Measurements from ENCODE around the gene NCAPD3. TPM values are rescaled to one million over a fixed set of nuclear protein-coding genes. Genes with fewer than 3 reads are reported as not detected.

Gene NCAPD3
- total and polyA plus RNA-seq, 2 donors from 2014 or later, result 3.7 to 21.3 TPM

DNA sequence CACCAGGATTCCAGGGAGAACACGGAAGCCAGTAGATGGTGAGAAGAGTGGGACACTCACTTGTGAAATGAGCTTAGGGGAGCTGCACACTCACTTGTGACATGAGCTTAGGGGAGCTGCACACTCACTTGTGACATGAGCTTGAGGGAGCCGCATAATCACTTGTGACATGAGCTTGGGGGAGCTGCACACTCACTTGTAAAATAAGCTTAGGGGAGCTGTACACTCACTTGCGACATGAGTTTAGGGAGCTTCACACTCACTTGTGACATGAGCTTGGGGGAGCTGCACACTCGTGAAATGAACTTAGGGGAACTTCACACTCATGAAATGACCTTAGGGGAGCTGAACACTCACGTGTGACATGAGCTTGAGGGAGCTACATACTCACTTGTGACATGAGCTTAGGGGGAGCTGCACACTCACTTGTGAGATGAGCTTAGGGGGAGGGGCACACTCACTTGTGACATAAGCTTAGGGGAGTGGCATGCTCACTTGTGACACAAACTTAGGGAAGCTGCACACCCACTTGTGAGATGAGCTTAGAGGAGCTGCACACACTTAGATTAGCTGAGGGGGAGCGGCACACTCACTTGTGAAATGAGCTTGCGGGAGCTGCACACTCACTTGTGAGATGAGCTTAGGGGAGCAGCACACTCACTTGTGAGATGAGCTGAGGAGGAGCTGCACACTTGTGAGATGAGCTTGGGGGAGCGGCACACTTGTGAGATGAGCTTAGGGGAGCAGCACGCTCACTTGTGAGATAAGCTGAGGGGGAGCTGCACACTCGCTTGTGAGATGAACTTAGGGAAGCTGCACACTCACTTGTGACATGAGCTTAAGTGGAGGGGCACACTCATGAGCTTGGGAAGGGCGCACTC lies 59.0 kb downstream of the NCAPD3 start:
- no peak for FAIRE-seq
- H3K4me3 ChIP-seq (ENCODE audit: low read length in 3 of 3), result no peak overlapping the region
- peaks cover 0 to 11% (median 2%) of the 10 kb centered on the region in 3 donors for H3K9me3 ChIP-seq (ENCODE audit: control insufficient read depth in 2 of 3, insufficient read depth in 1 of 3, low read length in 3 of 3)
- H3K4me1 ChIP-seq (ENCODE audit: control insufficient read depth in 2 of 3, insufficient read depth in 2 of 3, low read depth in 1 of 3, low read length in 3 of 3), result no peaks in the 10 kb centered on the region
- intact Hi-C loops (cut with DNase I), result no loop called here
- H3K27me3 ChIP-seq (ENCODE audit: control insufficient read depth, insufficient read depth, low read length), result no peaks in the 10 kb centered on the region
- no peak for DNase-seq
- TF ChIP-seq, protein P1, sequence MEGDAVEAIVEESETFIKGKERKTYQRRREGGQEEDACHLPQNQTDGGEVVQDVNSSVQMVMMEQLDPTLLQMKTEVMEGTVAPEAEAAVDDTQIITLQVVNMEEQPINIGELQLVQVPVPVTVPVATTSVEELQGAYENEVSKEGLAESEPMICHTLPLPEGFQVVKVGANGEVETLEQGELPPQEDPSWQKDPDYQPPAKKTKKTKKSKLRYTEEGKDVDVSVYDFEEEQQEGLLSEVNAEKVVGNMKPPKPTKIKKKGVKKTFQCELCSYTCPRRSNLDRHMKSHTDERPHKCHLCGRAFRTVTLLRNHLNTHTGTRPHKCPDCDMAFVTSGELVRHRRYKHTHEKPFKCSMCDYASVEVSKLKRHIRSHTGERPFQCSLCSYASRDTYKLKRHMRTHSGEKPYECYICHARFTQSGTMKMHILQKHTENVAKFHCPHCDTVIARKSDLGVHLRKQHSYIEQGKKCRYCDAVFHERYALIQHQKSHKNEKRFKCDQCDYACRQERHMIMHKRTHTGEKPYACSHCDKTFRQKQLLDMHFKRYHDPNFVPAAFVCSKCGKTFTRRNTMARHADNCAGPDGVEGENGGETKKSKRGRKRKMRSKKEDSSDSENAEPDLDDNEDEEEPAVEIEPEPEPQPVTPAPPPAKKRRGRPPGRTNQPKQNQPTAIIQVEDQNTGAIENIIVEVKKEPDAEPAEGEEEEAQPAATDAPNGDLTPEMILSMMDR (IDR thresholded peaks at IDR 0.05; ENCODE audit: borderline replicate concordance, extremely low read depth, insufficient read depth), result no peak
- H3K9ac ChIP-seq (ENCODE audit: low read length in 3 of 3), result no peak overlapping the region
- no peak overlapping the region for H3K27ac ChIP-seq (ENCODE audit: low read depth in 2 of 2, low read length in 2 of 2)
- peaks cover 26 to 36% (median 31%) of the 10 kb centered on the region in 3 donors for H3K36me3 ChIP-seq (ENCODE audit: control insufficient read depth in 2 of 3, insufficient read depth in 3 of 3, low read length in 3 of 3)

DNA sequence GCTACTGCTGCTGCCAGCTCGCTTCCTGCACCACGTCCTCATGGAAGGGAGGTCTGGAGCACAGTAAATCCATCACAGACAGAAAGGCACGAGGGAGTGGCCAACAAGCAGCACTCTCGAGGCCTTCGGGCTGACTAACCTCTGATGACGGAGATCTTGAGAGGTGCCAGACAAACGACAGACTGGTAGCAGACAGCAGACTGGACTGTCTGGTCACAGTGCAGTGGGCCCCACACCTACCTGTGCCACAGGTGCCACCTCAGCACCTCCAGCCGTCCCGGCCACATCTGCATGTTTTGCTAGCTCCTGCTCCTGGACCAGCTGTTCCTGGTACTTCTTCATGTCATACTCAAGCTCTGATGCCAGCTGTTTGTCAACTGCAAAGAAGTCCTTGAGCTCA lies 64.1 kb downstream of the NCAPD3 start:
- Histone ChIP-seq H3K27ac (ENCODE audit: low read depth in 2 of 2, low read length in 2 of 2) (no peak overlapping the region), H3K9me3 (ENCODE audit: control insufficient read depth in 2 of 3, insufficient read depth in 1 of 3, low read length in 3 of 3) (peaks cover 0 to 5% (median 2%) of the 10 kb centered on the region in 3 donors), H3K9ac (ENCODE audit: low read length in 3 of 3) (no peak overlapping the region), H3K4me3 (ENCODE audit: low read length in 3 of 3) (no peak overlapping the region), H3K36me3 (ENCODE audit: control insufficient read depth in 2 of 3, insufficient read depth in 3 of 3, low read length in 3 of 3) (peaks cover 9 to 37% (median 28%) of the 10 kb centered on the region in 3 donors), H3K4me1 (ENCODE audit: control insufficient read depth in 2 of 3, insufficient read depth in 2 of 3, low read depth in 1 of 3, low read length in 3 of 3) (no peaks in the 10 kb centered on the region), H3K27me3 (ENCODE audit: control insufficient read depth, insufficient read depth, low read length) (no peaks in the 10 kb centered on the region)
- intact Hi-C loops (cut with DNase I), result no loop called here
- FAIRE-seq (no peak), DNase-seq (no peak)
- TF ChIP-seq, protein P1 (IDR thresholded peaks at IDR 0.05; ENCODE audit: borderline replicate concordance, extremely low read depth, insufficient read depth), result no peak

DNA sequence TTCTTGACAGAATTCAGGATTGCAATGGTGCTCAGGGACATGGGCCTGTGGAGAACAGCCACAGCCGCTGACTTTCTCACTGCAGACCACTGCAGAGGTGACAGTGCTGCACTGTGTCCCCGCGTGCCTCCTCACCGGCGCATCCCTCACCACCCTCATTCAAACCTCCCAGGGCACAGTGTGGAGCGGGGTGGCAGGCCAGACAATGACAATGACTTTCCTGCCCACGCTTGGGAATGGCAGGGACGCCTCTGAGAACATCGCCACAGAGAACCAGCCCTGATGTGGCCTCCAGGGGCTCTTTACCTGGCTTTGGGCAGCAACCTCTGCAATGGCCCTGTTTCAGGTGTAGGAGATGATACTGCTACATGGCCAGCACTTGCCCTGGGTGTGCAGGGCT lies 65.7 kb downstream of the NCAPD3 start:
- Histone ChIP-seq H3K9ac (ENCODE audit: low read length in 3 of 3) (no peak overlapping the region), H3K27ac (ENCODE audit: low read depth in 2 of 2, low read length in 2 of 2) (no peak overlapping the region), H3K4me3 (ENCODE audit: low read length in 3 of 3) (no peak overlapping the region), H3K27me3 (ENCODE audit: control insufficient read depth, insufficient read depth, low read length) (no peaks in the 10 kb centered on the region), H3K36me3 (ENCODE audit: control insufficient read depth in 2 of 3, insufficient read depth in 3 of 3, low read length in 3 of 3) (peaks cover 6 to 36% (median 25%) of the 10 kb centered on the region in 3 donors), H3K9me3 (ENCODE audit: control insufficient read depth in 2 of 3, insufficient read depth in 1 of 3, low read length in 3 of 3) (peaks cover 0 to 2% (median 0%) of the 10 kb centered on the region in 3 donors), H3K4me1 (ENCODE audit: control insufficient read depth in 2 of 3, insufficient read depth in 2 of 3, low read depth in 1 of 3, low read length in 3 of 3) (no peaks in the 10 kb centered on the region)
- FAIRE-seq (no peak), DNase-seq (no peak)
- intact Hi-C loops (cut with DNase I), result no loop called here
- TF ChIP-seq, protein P1 (IDR thresholded peaks at IDR 0.05; ENCODE audit: borderline replicate concordance, extremely low read depth, insufficient read depth), result no peak
